ENCODE measurements around the gene HSD17B8.

Gene HSD17B8

GRCh38 chr6:33167374-33168283, 36.8 kb upstream of the HSD17B8 start:
- TF ChIP-seq CTCF (conservative IDR thresholded peaks at IDR 0.05; ENCODE audit: low read depth, low read length) = no peak
- H3K4me3 ChIP-seq (ENCODE audit: low read depth, low read length) = no peak overlapping the region
- no peak for DNase-seq (ENCODE audit: low read depth)

GRCh38 chr6:33168284-33168601, 36.2 kb upstream of the HSD17B8 start:
- no peak for DNase-seq (ENCODE audit: low read depth)
- no peak overlapping the region for H3K4me3 ChIP-seq (ENCODE audit: low read depth, low read length)
- no peak for TF ChIP-seq CTCF (conservative IDR thresholded peaks at IDR 0.05; ENCODE audit: low read depth, low read length)

- H3K4me3 ChIP-seq (ENCODE audit: low read depth, low read length) = no peak overlapping the region
- no peak for TF ChIP-seq CTCF (conservative IDR thresholded peaks at IDR 0.05; ENCODE audit: low read depth, low read length)
- no peak for DNase-seq (ENCODE audit: low read depth)
Measured at GRCh38 chr6:33168639-33169038, 35.8 kb upstream of the HSD17B8 start.

GRCh38 chr6:33169291-33170175, 34.9 kb upstream of the HSD17B8 start:
- H3K4me3 ChIP-seq (ENCODE audit: low read depth, low read length) = no peak overlapping the region
- no peak for DNase-seq (ENCODE audit: low read depth)
- no peak for TF ChIP-seq CTCF (conservative IDR thresholded peaks at IDR 0.05; ENCODE audit: low read depth, low read length)

- no peak for DNase-seq (ENCODE audit: low read depth)
- TF ChIP-seq CTCF (conservative IDR thresholded peaks at IDR 0.05; ENCODE audit: low read depth, low read length) = no peak
- H3K4me3 ChIP-seq (ENCODE audit: low read depth, low read length) = no peak overlapping the region
Measured at GRCh38 chr6:33170176-33171015, 34.1 kb upstream of the HSD17B8 start.

- H3K4me3 ChIP-seq (ENCODE audit: low read depth, low read length) = no peak overlapping the region
- TF ChIP-seq CTCF (conservative IDR thresholded peaks at IDR 0.05; ENCODE audit: low read depth, low read length) = no peak
- DNase-seq (ENCODE audit: low read depth) = no peak
Measured at GRCh38 chr6:33171016-33171879, 33.2 kb upstream of the HSD17B8 start.

Measured in choroid plexus epithelial cell (primary cell).